PC-3 (cell line): ENCODE results near the gene NKAIN2.

ENCODE experiments used
- CTCF ChIP-seq: fragments of 300-600 bp; sonication (generic); conservative IDR thresholded peaks from 2 replicates; pipeline ENCODE4 v1.5.1; 2017; ENCODE audit warnings: antibody characterized with exemption, low read depth, mild to moderate bottlenecking, low read length
- EZH2 ChIP-seq: fragments of 300-600 bp; sonication (generic); IDR thresholded peaks from one replicate; pipeline ENCODE4 v1.6.1; 2017; ENCODE audit warnings: antibody characterized with exemption, mild to moderate bottlenecking, low read length; ENCODE audit not compliant: unreplicated experiment
- EZH2phosphoT487 ChIP-seq: fragments of 300-600 bp; sonication (generic); IDR thresholded peaks from 2 replicates; pipeline ENCODE4 v1.6.1; 2018; ENCODE audit warnings: mild to moderate bottlenecking, antibody characterized with exemption, low read length, borderline replicate concordance

GRCh38 chr6:124870611-124871459, 1067.2 kb downstream of the NKAIN2 start:
- TF ChIP-seq CTCF (peak; percentile 73), EZH2 (no peak), EZH2phosphoT487 (no peak)
